HG02884 (cell line): ENCODE data around the gene TRIM44.

ENCODE experiments used
- ATAC-seq: cut with Tn5 transposase; IDR thresholded peaks from one replicate; pipeline ENCODE4 v1.9.1; 2021; ENCODE audit warnings: mild to moderate bottlenecking, moderate library complexity; ENCODE audit not compliant: unreplicated experiment

TRIM44 gene

DNA sequence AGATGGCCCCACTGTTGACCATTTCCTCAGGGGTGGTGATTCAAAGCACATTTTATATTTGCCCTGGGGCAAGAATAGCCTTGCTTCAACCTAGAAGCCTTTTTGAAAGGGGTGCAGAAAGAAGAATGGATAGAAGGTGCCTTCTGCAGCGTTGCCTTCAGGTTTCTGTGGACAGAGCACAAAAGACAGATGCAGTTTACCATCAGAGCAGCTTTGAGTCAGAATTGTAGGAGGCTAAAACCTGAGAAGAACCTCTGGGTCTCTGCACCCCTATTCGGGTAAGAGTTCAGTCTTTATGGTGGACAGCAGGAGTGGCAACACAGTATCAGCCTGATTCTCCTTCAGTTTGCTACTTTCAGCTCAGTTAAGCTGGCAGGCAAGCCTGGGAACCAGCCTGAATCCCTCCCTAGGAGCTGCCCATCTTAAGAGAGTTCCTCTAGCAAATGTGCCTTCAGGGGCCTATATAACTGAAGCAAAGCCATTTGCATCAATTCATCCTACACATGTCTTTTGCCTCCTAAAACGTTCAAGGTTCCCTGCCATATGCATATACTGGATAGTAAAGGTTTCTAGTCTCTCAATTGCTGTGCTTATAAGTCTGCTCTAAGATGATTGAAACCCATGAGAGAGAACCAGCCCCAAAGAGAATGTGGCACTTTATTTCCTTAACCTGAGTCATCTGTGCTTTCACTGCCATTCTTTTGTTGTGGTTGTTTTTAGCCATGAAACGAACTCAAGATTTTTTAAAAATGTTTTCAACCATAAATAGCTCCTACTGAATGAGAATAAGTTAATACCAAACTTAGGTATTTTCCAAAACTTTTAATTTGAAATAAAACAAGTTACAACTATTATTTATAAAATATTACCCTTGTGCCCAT, 123.0 kb downstream of the TRIM44 start:
- peak; percentile 58 for ATAC-seq

DNA sequence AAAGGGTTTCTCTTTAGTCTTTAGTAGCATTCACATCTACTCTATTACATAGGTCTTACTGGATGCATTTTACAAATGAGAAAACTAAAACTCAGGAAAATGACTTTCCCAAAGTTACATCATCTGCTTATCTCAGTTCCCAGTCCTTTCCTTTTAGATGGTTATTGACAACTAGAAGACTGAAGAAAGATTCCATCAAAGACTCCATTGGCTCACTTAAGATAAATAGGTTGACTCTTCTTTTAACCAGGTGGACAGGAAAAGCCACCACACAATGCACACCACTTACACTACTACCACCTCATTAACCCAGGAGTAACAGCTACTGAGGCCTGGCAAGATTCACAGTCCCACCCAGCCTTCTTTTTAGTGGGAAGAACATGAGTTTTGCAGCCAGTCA, 123.6 kb downstream of the TRIM44 start:
- ATAC-seq, result no peak

DNA sequence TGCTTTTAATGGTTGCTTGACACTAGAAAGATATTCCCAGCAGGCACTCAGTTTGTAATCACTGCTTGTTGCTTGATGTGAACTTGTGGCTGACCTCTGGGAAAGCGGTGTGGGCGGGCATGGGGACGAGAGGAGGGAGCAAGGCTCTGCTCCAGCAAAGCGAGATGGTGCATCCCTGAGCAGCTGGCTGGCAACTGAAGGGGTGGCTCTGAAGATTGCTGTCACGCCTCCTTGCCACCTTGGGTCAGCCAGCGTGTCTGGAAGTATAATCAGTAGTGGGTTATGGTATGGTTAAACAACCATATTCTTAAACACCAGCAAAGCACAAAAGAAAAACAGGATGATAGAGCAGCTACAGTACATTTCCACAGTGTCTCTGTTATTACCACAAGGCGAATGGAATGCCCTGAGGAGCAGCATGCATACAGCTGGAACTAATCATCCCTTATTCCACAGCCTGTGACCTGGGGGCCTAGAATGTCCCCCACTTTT, 124.5 kb downstream of the TRIM44 start:
- ATAC-seq, result no peak

DNA sequence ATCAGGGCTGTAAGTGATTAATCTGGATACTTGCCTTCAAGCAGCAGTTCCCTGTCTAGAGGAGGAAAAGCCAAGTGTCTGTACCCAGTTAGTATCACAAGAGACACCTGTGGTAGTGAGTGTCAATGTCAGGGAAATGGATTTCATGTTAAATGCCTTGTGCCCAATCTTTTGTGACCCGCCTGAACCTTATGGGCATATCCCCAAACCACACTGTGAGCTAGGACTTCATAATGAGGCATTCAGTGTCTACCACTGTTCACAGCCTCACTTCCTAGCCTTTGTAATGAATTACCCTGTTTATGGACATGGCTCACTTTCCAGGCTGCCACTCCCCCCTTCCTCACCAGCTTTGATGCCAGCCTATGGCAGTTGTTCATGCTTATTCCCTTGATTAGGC, 125.1 kb downstream of the TRIM44 start:
- no peak for ATAC-seq

DNA sequence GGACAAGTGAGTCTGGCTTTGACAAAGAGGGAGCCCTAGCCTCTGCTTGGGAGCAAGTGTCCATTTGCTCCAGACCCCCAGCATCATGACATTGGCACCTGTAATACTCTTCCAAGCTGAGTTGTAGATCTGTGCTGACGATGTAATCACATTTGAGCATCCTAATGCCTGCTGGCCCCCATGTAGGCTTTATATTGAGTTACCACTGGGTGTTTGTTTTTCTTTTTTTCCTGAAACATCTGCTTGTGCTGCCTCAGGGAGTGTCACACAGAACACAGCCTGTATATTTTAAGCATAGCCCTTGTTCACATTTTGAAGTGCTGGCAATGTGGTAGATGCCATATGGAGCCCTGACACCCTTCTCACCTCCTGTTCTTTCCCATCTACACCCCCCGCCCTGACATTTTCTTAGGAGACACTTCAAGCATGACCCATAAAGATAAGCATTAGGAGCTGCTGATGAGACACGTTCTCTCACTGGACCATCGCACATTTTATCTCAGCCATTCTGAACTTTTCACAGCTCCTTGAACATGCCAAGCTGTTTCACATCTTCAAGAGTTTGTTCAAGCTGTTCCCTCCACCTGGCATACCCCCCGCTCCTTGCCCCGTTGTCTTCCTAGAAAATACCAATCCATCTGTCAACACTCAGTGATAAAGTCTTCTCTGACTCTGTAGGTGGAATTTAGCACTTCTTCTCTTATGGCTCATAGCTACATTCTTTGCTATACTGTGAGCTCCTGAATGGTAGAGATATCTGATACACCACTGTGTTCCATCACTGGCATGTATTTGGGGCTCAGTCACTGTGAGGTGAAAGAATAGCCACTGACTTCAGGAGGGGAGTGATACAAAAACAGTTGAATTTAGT, 128.7 kb downstream of the TRIM44 start:
- ATAC-seq, result no peak

DNA sequence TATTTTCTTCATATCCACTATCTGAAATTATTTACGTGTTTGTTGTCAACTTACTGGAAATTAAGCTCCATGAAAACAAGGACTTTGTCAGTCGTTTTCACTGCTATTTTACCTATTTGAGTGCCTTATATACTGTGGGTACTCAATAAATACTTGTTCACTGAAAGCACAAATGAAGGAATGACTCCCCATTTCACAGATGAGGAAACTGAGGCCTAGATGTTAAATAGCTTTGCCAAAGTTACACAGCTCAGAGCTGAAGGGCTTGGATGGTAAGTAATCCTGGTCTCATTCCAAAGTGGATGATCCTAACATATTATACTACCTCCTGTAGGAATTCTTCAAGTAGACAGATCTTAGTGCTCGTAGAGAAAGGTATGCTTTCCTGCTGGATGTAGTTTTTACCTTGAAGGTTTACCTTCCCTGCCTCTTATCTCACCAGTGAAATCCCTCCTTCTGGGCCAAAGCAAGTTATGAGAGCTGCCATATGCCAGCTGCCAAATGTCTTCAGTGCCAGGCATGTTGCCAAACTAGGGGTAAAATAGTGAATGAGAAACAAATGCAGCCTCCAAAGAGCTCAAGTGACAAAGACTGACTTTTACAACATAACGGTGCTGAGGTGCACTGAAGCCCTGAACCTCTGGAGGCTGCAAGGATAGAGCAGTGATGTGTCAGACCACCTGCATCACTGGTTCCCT, 129.7 kb downstream of the TRIM44 start:
- no peak for ATAC-seq

DNA sequence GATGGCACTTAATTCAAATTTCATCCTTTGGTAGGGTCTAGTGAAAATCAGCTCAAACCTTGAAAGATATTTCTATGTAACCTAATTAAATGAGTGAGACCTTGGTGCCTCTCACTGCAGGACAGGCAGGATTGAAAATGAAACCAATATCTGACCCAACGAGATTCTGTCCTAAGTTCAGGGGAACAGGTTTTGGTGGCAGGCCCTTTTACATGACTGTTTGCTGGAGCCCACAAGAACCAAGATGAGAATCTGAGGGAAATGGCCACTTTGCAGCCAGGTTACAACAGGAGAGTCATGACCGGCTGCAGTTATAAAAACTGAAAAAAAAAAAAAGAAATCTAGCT, 130.2 kb downstream of the TRIM44 start:
- ATAC-seq, result no peak

DNA sequence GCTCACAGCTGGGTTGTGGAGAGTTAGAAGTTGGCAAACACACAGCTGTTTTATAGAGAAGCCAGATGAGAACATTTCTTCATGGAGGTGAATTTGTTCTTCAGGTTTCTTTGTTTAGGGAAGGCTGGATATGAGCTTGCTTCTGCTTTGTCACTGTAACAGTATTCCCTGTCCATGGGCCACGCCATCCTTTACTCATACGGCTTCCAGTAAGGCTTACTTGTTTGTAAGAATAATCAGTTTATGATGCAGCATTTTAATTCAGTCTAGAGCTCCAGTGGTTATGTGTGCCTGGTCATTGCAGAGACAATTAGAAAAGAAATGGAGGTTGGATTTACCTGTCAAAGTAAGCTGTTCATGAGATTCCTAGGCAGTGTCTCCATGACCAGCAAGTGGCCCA, 131.8 kb downstream of the TRIM44 start:
- no peak for ATAC-seq

DNA sequence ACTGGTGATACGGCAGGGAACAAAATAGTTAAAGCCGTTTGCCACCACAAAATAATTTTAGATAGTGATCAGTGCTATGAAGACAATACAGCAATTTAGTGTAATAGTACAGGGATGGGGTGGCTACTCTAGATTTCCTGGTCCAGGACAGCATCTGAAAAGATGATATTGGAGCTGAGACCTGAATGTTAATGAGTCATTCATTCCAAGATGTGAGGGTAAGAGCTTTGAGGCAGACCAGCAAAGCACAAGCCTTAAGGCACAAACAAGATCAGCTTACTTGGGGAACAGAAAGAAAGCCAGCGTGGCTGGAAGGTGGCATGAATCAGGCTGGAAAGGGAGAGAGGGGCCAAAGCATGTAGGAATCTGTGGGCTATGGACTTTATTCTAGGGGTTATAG, 132.3 kb downstream of the TRIM44 start:
- ATAC-seq, result no peak

DNA sequence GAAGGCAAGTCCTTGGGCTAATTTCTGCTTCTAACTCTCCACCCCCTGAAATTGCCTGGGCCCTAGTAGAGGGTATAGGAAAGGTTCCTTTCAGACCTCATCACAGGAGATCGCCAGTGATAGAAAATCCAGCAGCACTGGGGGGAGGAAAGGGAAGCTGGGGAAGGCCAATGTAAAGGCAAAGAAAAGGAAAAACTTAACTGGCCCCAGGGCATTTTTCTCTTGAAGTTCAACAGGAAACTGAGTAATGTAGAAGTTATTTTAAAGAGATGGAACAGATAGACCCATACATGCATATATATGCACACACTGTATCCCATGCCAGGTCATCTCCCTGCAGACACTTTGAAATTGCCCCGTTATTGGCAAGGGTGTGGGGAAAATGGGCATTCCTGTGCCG, 134.0 kb downstream of the TRIM44 start:
- ATAC-seq, result no peak

DNA sequence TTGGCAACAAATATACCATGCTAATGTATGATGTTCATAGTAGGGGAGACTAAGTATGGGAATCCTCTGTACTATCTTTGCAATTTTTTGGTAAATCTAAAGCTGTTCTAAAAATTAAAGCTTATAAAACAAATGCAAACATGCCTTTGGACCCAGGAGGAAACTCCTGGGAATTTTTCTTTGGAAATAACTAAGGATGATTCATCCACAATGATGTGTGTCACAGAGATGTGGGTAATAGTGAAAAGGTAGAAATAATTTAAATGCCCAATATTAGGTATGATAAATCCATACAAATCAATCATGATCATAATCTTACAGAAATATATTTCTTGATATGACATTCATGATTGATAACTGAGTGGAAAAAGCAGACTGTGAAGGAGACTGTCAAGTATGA, 135.8 kb downstream of the TRIM44 start:
- no peak for ATAC-seq

DNA sequence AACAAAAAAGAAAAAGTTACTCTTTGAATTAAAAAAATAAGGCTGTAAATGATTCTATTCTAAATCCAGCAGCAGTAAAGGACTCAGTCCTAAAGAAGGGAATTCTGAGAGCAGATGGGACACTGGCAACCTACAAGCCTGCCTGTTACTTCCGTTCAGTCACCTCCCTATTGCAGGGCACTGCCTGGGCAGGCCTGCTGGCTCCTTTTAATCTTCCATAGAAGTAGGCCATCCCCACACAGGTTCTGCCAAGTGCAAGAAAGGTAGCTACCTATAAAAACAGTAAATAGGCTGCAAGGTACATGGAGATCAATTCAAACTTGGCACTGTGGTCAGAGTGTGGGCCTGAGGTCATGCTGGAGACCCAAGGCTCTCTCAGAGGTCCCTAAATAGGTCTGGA, 136.4 kb downstream of the TRIM44 start:
- ATAC-seq, result no peak

DNA sequence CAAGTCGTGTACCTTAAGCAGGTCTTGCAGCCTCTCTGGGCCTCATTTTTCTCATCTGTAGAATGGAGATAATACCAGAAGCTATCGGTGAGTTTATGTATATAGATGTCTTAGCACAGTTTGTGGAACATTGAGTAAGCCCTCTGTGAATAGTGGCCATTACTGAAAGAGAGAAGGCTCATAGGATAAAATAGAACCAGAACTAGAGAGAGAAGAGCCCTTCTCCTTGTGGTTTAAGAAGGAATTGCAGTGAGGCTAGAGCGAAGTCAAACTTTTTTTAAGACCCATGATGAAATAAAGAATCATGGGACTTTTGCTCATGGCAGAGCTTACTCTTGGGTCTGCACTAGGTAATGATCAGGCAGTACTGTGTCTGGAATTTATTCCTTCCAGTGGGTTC, 137.1 kb downstream of the TRIM44 start:
- no peak for ATAC-seq

DNA sequence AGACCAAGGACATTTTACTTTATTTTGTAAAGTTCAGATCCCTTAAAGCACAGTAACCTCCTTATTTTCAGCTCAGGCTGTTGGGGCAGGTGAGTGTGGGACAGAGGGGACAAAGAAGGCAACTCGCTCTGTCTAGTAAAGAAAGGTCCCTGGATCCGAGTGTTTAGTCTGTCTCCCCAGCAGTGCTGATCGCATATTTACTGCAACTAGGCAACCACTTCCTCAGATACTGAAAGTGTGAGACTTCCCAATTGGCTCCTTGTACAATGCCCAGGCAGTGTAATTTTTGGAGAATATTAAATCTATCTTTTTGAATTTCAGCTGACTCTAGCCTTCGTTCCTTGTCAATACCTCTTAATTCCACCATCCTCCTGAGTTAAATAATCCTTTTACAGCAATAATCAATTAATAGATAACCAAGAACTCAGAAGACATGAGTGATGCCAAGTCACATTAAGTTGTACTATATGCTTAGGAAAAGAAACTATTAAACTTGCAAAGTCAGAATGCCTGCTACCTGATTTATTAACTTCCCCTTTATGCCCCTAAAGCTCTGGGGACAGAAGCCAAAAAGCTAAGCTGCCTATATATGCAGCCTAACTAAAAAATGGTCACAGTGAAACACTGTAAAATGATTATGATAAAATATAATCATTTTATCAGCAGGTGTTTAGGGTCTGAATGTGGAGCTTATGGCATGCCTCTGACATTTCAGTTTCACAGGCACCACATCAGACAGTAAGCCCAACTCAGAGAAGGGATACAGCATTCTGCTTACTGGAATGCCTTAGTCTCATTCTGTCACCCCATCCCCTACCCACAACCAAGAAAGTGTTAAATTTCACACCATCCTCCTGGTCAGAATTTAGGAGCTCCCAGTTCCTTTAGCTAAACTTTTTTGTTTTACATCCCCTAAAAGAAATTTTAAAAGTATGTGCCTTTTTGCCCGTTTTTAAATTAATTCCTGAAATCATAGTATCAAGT, 138.7 kb downstream of the TRIM44 start:
- ATAC-seq, result peak; percentile 81

DNA sequence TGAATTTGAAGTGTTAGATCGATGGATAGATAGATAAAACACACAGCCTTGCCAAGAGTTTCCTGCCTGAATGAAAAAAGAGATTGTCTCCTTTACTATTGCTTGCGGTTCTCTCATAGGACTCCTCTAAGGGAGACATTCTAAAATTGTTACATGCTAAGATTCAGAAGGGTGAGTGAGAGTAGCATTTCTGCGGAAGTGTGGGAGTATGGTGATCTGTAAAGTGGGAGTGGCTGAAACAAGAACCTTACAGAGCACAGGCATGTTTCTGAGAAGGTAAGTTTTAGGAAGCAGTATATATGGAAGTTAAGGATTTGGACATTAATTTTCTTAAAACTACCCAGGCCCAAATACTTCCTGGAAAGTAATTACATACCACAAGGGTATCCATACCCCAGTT, 139.6 kb downstream of the TRIM44 start:
- ATAC-seq, result no peak

DNA sequence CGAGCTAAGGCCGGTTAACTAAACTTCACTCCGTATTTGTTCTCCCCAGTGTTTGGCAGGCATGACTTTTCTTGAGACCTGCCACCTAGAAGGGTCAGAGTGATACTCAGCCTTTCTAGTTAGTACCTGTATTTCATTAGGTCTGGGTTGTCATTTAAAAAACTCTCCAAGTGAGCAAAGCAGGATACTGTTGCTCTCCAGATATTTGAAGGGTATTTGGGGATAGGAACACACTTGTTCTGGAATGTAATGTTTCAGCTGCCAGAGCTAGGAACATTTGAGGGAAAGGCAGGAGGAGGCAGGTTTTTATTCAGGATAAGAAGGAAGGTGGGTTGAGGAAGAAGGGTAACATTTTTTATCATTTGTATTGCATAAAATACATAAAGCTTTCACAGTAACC, 140.1 kb downstream of the TRIM44 start:
- no peak for ATAC-seq

DNA sequence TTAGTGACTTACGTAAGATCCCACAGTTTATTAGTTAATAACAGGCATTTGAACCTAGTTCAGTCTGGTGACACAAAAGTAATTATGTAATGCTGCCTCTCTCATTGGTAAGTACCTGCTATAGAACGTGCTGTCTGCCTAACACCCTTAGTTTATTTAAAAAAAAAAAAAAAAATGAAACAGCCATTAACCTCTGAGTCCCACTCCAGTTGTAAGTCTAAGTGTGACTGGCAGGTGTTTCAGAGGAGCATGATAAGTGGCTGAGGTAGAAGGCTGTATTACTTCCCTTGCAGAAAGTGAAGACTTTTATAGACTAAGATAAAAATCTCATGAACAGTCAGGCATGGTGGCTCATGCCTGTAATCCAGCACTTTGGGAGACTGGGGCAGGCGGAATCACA, 140.5 kb downstream of the TRIM44 start:
- no peak for ATAC-seq

DNA sequence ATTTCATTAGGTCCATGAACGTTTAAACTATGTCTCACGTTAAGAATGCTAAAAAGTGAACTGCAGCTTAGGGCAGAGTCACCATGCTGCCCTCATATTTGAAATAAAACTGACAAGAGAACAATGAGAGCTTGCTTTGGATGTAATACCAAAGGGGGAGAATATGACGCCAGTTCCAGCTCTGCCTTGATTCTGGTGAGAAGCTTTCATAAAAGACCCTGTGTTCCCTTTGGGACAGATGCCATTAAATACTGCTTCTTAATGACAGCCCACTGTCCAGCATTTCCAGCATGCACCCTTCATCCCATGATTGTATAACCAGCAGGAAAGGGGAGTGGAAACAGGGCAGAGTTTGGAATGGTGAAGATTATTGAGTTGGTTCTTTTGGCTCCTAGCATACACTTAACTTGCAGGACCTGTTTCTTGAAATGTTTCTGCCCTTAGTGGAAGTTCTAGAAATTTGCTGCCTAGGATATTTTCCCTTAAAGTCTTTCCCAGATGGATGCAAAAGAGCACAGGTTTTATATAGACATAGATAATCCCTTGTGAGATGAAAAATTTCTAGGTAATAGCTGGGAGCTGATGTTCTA, 142.0 kb downstream of the TRIM44 start:
- ATAC-seq, result no peak

DNA sequence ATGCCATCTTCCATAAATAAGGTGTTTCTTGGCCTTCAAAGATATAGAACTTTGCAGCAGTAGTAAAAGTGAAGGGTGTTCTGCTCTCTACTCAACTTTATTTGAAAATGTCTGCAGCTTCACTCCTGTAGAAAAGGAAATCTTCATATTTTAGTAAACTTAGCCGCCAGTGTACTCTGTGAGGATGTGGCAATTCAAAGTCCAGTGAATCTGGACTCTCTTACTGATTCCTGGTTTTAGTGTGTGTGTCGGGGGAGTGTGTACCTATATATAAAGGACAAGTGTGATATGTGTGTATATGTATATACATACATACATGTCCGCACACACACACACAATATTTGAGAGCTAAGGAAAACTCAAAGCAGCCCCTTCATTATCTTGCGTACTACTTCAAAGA, 147.0 kb downstream of the TRIM44 start:
- no peak for ATAC-seq
